ENCODE results near the gene TBCEL. TPM values are rescaled to one million over a fixed set of nuclear protein-coding genes. Genes with fewer than 3 reads are reported as not detected.

Gene TBCEL
- total RNA-seq, 1 donor from 2014 or later: 40.4 TPM

- intact Hi-C loops (cut with DNase I): no loop called here
- Histone ChIP-seq H3K9me3 (no peaks in the 10 kb centered on the region), H3K4me1 (no peaks in the 10 kb centered on the region), H3K27ac (no peak overlapping the region), H3K36me3 (no peaks in the 10 kb centered on the region), H3K4me3 (no peak overlapping the region), H3K27me3 (no peaks in the 10 kb centered on the region)
- TF ChIP-seq, protein P1, sequence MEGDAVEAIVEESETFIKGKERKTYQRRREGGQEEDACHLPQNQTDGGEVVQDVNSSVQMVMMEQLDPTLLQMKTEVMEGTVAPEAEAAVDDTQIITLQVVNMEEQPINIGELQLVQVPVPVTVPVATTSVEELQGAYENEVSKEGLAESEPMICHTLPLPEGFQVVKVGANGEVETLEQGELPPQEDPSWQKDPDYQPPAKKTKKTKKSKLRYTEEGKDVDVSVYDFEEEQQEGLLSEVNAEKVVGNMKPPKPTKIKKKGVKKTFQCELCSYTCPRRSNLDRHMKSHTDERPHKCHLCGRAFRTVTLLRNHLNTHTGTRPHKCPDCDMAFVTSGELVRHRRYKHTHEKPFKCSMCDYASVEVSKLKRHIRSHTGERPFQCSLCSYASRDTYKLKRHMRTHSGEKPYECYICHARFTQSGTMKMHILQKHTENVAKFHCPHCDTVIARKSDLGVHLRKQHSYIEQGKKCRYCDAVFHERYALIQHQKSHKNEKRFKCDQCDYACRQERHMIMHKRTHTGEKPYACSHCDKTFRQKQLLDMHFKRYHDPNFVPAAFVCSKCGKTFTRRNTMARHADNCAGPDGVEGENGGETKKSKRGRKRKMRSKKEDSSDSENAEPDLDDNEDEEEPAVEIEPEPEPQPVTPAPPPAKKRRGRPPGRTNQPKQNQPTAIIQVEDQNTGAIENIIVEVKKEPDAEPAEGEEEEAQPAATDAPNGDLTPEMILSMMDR (IDR thresholded peaks at IDR 0.05): no peak
- DNase-seq (ENCODE audit: low spot score in 2 of 2): no peak
These were observed 57.4 kb downstream of the TBCEL start for GRCh38 chr11:121081321-121081720.

- no peak overlapping the region for H3K27ac ChIP-seq
- no peaks in the 10 kb centered on the region for H3K9me3 ChIP-seq
- DNase-seq (ENCODE audit: low spot score in 2 of 2): no peak
- H3K36me3 ChIP-seq: peaks cover 0 to 6% of the 10 kb centered on the region in 2 donors
- TF ChIP-seq, protein P1 (IDR thresholded peaks at IDR 0.05): no peak
- H3K4me3 ChIP-seq: no peak overlapping the region
- H3K4me1 ChIP-seq: no peaks in the 10 kb centered on the region
- no peaks in the 10 kb centered on the region for H3K27me3 ChIP-seq
- intact Hi-C loops (cut with DNase I): no loop called here
These were observed 58.3 kb downstream of the TBCEL start for GRCh38 chr11:121082219-121082618.

GRCh38 chr11:121082670-121083069, 58.8 kb downstream of the TBCEL start:
- Histone ChIP-seq H3K4me1 (no peaks in the 10 kb centered on the region), H3K4me3 (no peak overlapping the region), H3K27me3 (no peaks in the 10 kb centered on the region), H3K27ac (no peak overlapping the region), H3K9me3 (no peaks in the 10 kb centered on the region), H3K36me3 (peaks cover 0 to 10% of the 10 kb centered on the region in 2 donors)
- intact Hi-C loops (cut with DNase I): no loop called here
- DNase-seq (ENCODE audit: low spot score in 2 of 2): no peak
- TF ChIP-seq, protein P1 (IDR thresholded peaks at IDR 0.05): no peak

DNA sequence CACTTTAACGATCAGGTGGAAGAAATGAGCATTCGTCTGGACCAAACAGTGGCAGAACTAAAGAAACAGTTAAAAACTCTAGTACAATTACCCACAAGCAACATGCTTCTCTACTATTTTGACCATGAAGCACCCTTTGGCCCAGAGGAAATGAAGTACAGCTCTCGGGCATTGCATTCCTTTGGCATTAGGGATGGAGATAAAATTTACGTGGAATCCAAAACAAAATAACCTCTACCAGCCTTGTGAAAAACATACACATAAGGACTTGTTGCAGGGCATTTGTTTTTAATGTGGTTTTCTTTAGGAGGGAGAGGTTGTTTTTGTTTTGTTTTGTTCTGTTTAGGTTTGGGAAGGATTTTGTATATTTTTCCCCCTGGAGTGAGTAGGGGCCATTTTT, 63.0 kb downstream of the TBCEL start:
- Histone ChIP-seq H3K9me3 (no peaks in the 10 kb centered on the region), H3K36me3 (peaks cover 0 to 11% of the 10 kb centered on the region in 2 donors), H3K27ac (no peak overlapping the region), H3K4me1 (no peaks in the 10 kb centered on the region), H3K4me3 (no peak overlapping the region), H3K27me3 (no peaks in the 10 kb centered on the region)
- intact Hi-C loops (cut with DNase I): no loop called here
- TF ChIP-seq, protein P1 (IDR thresholded peaks at IDR 0.05): no peak
- DNase-seq (ENCODE audit: low spot score in 2 of 2): no peak

DNA sequence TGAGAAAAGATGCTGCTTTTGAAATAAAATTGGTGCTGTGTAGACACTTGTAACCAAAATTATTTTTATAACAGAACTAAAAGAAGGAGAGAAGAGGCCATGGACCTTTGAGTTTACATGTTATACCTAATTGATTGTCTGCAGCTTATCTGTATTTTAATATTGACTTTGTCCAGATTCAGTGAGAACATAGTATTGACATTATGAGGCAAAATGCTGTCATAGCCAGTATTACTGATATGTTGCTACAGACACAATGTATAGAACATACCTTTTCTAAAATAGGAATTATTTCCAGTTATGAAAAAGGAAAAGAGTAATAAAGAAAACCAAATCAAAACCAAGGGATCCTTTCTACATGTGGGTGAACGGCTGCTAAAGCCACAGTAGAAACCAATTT, 65.7 kb downstream of the TBCEL start:
- H3K27ac ChIP-seq: no peak overlapping the region
- no peaks in the 10 kb centered on the region for H3K4me1 ChIP-seq
- no peak overlapping the region for H3K4me3 ChIP-seq
- intact Hi-C loops (cut with DNase I): no loop called here
- H3K27me3 ChIP-seq: no peaks in the 10 kb centered on the region
- TF ChIP-seq, protein P1 (IDR thresholded peaks at IDR 0.05): no peak
- DNase-seq (ENCODE audit: low spot score in 2 of 2): no peak
- peaks cover 0 to 11% of the 10 kb centered on the region in 2 donors for H3K36me3 ChIP-seq
- no peaks in the 10 kb centered on the region for H3K9me3 ChIP-seq

GRCh38 chr11:121090145-121090721, 66.3 kb downstream of the TBCEL start:
- Histone ChIP-seq H3K4me1 (no peaks in the 10 kb centered on the region), H3K4me3 (no peak overlapping the region), H3K27me3 (no peaks in the 10 kb centered on the region), H3K9me3 (no peaks in the 10 kb centered on the region), H3K36me3 (peaks cover 0 to 11% of the 10 kb centered on the region in 2 donors), H3K27ac (no peak overlapping the region)
- intact Hi-C loops (cut with DNase I): no loop called here
- TF ChIP-seq, protein P1 (IDR thresholded peaks at IDR 0.05): no peak
- DNase-seq (ENCODE audit: low spot score in 2 of 2): no peak

Measured in ascending aorta (tissue), 2 donors.